Aortic smooth muscle cell (primary cell): ENCODE results near the gene AMT. TPM values are rescaled to one million over a fixed set of nuclear protein-coding genes. Genes with fewer than 3 reads are reported as not detected.

Experiments
- total RNA-seq: library from RNA; depleted of rRNA; stranded (reverse); fragments of >200 nt; gene quantifications from 2 replicates; pipeline ENCODE4 v1.2.3, GENCODE V29; 2014

Gene AMT, protein sequence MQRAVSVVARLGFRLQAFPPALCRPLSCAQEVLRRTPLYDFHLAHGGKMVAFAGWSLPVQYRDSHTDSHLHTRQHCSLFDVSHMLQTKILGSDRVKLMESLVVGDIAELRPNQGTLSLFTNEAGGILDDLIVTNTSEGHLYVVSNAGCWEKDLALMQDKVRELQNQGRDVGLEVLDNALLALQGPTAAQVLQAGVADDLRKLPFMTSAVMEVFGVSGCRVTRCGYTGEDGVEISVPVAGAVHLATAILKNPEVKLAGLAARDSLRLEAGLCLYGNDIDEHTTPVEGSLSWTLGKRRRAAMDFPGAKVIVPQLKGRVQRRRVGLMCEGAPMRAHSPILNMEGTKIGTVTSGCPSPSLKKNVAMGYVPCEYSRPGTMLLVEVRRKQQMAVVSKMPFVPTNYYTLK
- 1.1 and 1.5 TPM in 2 replicates for total RNA-seq

GRCh38 chr3:49422379-49423248 is at the start of gene AMT:
Gene AMT (minus strand): TSS chr3:49422473. CDS start chr3:49422450, 23 bp downstream.

DNA sequence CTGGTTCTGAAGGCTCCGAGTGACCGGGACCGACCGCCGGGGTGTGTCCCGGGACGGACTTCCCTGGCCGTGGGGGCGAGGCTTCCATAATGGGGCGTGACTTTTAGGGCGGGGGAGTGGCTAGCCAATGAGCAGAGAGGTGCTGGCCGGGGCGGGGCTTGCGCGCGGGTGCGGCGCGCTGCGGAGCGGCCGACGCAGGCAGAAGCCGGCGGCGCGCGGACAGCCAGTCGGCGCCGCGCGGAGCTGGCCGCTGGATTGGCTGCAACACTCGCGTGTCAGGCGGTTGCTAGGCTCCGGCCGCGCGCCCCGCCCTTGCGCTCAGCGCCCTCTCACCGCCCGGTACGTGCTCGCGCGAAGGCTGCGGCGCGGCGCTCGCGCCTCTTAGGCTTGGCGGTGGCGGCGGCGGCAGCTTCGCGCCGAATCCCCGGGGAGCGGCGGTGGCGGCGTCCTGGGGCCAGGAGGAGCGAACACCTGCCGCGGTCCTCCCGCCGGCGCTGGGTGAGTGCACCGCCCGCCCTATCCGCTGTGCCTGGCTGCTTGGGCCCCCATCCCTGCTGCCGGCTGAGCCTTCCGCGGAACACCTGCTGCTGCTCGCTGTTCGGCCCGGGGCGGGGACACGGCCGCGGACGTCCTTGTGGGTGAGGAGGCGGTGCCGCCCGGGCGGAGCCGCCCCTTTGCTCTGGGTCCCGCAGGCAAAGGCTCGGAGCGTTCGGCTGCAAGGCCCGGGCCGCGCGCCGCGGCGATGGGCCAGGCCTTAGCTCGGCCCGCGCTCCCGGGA is 47.9 kb upstream of the AMT start, which contains the start of gene DAG1:
Gene DAG1 (plus strand): TSS at position 332 of the 778 bp plus-strand sequence. CDS start 40,268 bp downstream, outside the sequence.

GRCh38 chr3:49411968-49412631 is 10.2 kb downstream of the AMT start, which contains the start of the genes RHOA and TCTA:
Gene RHOA (minus strand): TSS chr3:49411976. CDS start chr3:49375589, 36,387 bp downstream.
Gene TCTA (plus strand): TSS chr3:49412423. CDS start chr3:49412427, 4 bp downstream.

Other genes starting within 250 kb of the AMT start
- 1.1 and 2.1 TPM in 2 replicates for gene C3orf62, start 145.2 kb downstream of the AMT start, total RNA-seq
- 22.7 and 31.1 TPM in 2 replicates for gene USP4, start 82.4 kb downstream of the AMT start, total RNA-seq
- 253 and 415 TPM in 2 replicates for gene GPX1, start 64.1 kb downstream of the AMT start, total RNA-seq
- 588 and 739 TPM in 2 replicates for gene RHOA, start 10.5 kb downstream of the AMT start, total RNA-seq
- 28.9 and 30.1 TPM in 2 replicates for gene TCTA, start 10.1 kb downstream of the AMT start, total RNA-seq
- gene NICN1, start 6.9 kb upstream of the AMT start, total RNA-seq: 3.3 and 7.8 TPM in 2 replicates
- gene DAG1, start 47.8 kb upstream of the AMT start, total RNA-seq: 49.7 and 65.7 TPM in 2 replicates
- under 0.01 and 0.06 TPM in 2 replicates for gene BSN, start 132.0 kb upstream of the AMT start, total RNA-seq